Immature natural killer cell (primary cell): Measurements from ENCODE around the gene NXNL1. TPM values are rescaled to one million over a fixed set of nuclear protein-coding genes. Genes with fewer than 3 reads are reported as not detected.

ENCODE experiments used
- DNase-seq, 3 donors: peaks; one replicate each; pipeline ENCODE4 v3.0.0; 2022; ENCODE audit warnings: mixed read lengths in 1 of 3
- H3K27ac Mint-ChIP-seq, 6 donors: one replicate each; pipeline ENCODE4 v1.8.0; 2020; ENCODE audit warnings: mixed read lengths in 6 of 6, mild to moderate bottlenecking in 5 of 6, inconsistent platforms in 4 of 6, moderate library complexity in 3 of 6
- H3K27me3 Mint-ChIP-seq, 3 donors: one replicate each; pipeline ENCODE4 v1.8.0; 2020 to 2021; ENCODE audit warnings: low read depth in 3 of 3, mild to moderate bottlenecking in 3 of 3, mixed read lengths in 3 of 3, moderate library complexity in 3 of 3, inconsistent platforms in 1 of 3
- H3K36me3 Mint-ChIP-seq, 3 donors: one replicate each; pipeline ENCODE4 v1.8.0; 2020; ENCODE audit warnings: mixed read lengths in 3 of 3, inconsistent platforms in 2 of 3, mild to moderate bottlenecking in 2 of 3
- H3K4me1 Mint-ChIP-seq, 2 donors: one replicate each; pipeline ENCODE4 v1.8.0; 2020; ENCODE audit warnings: inconsistent platforms in 2 of 2, mild to moderate bottlenecking in 2 of 2, mixed read lengths in 2 of 2, moderate library complexity in 1 of 2
- H3K4me3 Mint-ChIP-seq, 5 donors: one replicate each; pipeline ENCODE4 v1.8.0; 2020; ENCODE audit warnings: mild to moderate bottlenecking in 5 of 5, mixed read lengths in 5 of 5, inconsistent platforms in 3 of 5, moderate library complexity in 3 of 5
- H3K9me3 Mint-ChIP-seq, 6 donors: one replicate each; pipeline ENCODE4 v1.8.0; 2020; ENCODE audit warnings: mild to moderate bottlenecking in 6 of 6, mixed read lengths in 6 of 6, inconsistent platforms in 4 of 6, moderate library complexity in 3 of 6
- polyA plus RNA-seq, 3 donors: library from polyadenylated mRNA; unstranded; fragments of 300-500 nt; fragmentation: Illumina TruSeq; gene quantifications; one replicate each; pipeline ENCODE4 v1.2.3, GENCODE V29; 2021

Gene NXNL1
- polyA plus RNA-seq, 3 donors from 2014 or later: not detected

DNA sequence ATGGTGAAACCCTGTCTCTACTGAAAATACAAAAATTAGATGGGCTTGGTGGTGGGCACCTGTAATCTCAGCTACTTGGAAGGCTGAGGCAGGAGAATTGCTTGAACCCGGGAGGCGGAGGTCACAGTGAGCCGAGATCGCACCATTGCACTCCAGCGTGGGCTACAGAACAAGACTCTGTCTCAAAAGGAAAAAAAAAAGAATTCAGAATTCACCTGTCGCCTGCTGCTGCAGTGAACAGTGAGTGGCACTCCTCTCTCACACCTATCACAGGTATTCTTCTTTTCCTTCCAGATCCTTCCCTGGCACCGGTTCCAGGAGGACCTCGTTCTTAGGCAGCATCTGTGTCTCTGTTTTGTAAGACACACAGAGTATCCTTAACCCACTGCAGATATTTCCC lies 46.6 kb downstream of the NXNL1 start:
- DNase-seq: no peak
- H3K36me3 Mint-ChIP-seq: peaks cover 12 to 24% (median 12%) of the 10 kb centered on the region in 3 donors
- peaks cover 0 to 2% (median 0%) of the 10 kb centered on the region in 3 donors for H3K27me3 Mint-ChIP-seq
- peaks cover 9 to 15% of the 10 kb centered on the region in 2 donors for H3K4me1 Mint-ChIP-seq
- no peaks in the 10 kb centered on the region for H3K9me3 Mint-ChIP-seq
- H3K4me3 Mint-ChIP-seq: no peak overlapping the region
- no peak overlapping the region for H3K27ac Mint-ChIP-seq

DNA sequence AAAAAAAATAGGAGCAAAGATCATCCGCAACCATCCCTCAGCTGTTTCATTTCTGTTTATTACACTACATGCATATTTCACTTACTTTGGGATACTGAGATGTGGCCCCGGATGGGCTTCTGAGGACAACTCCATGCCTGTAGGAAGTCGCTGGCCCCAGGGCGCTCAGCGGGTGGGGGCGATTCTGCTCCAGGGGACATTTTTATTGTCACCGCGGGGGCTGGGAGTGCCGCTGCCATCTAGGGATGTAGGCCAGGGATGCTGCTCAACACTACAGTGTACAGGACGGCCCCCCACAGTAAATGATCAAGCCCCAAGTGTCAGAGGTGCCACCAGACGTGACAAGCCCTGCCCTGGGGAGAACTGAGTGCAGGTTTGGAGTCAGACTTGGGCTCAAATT lies 48.9 kb downstream of the NXNL1 start:
- no peaks in the 10 kb centered on the region for H3K27me3 Mint-ChIP-seq
- peaks cover 9 to 24% (median 12%) of the 10 kb centered on the region in 3 donors for H3K36me3 Mint-ChIP-seq
- H3K9me3 Mint-ChIP-seq: no peaks in the 10 kb centered on the region

GRCh38 chr19:17409990-17410389 lies 50.7 kb downstream of the NXNL1 start:
- no peak for DNase-seq
- H3K9me3 Mint-ChIP-seq: no peaks in the 10 kb centered on the region
- no peak overlapping the region for H3K27ac Mint-ChIP-seq
- H3K36me3 Mint-ChIP-seq: peaks cover 8 to 21% (median 12%) of the 10 kb centered on the region in 3 donors
- no peak overlapping the region for H3K4me3 Mint-ChIP-seq
- peaks cover 2 to 4% (median 4%) of the 10 kb centered on the region in 3 donors for H3K27me3 Mint-ChIP-seq
- peaks cover 35 to 41% of the 10 kb centered on the region in 2 donors for H3K4me1 Mint-ChIP-seq

More for the DNA sequence above, 48.9 kb downstream of the NXNL1 start:
- H3K4me1 Mint-ChIP-seq: peaks cover 19 to 24% of the 10 kb centered on the region in 2 donors
- no peak overlapping the region for H3K4me3 Mint-ChIP-seq
- H3K27ac Mint-ChIP-seq: no peak overlapping the region
- DNase-seq: no peak

DNA sequence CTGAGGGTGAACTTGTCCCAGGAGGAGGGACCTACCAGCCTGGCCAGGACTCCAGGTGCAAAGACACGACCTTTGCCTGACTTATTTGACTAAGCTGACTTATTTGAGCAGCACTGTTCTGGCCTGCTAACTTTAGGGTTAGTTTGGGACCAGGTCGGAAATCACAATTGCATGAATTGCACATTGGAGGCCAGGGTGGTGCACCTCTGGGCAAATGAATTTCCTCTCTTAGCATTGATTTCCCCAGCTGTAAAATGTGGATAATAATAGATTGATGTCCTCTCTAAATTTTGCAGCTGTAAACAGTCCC lies 53.9 kb downstream of the NXNL1 start:
- peaks cover 0 to 7% (median 0%) of the 10 kb centered on the region in 3 donors for H3K36me3 Mint-ChIP-seq
- peak overlapping the region; percentile 87 to 96 (median 95) for H3K4me3 Mint-ChIP-seq
- peaks cover 4% of the 10 kb centered on the region in 3 donors for H3K27me3 Mint-ChIP-seq
- no peak for DNase-seq
- H3K9me3 Mint-ChIP-seq: no peaks in the 10 kb centered on the region
- peaks cover 53 to 56% of the 10 kb centered on the region in 2 donors for H3K4me1 Mint-ChIP-seq
- peak overlapping the region; percentile 89 to 97 (median 94) for H3K27ac Mint-ChIP-seq

GRCh38 chr19:17406046-17406886 lies 54.5 kb downstream of the NXNL1 start:
- Mint-ChIP-seq H3K27me3 (peaks cover 4% of the 10 kb centered on the region in 3 donors), H3K27ac (peak overlapping the region; percentile 89 to 97 (median 94)), H3K9me3 (no peaks in the 10 kb centered on the region), H3K4me1 (peaks cover 53 to 56% of the 10 kb centered on the region in 2 donors), H3K4me3 (peak overlapping the region; percentile 87 to 96 (median 95)), H3K36me3 (peaks cover 0 to 8% (median 3%) of the 10 kb centered on the region in 3 donors)
- peak; percentile 58 to 72 (median 71) for DNase-seq

Other genes with a start within 250 kb of the NXNL1 start
- 10 to 100 TPM; 35.4 to 42.0 (median 38.8) TPM for gene USE1, start 245.6 kb downstream of the NXNL1 start, polyA plus RNA-seq
- 10 to 100 TPM; 31.4 to 51.3 (median 42.3) TPM for gene OCEL1, start 234.7 kb downstream of the NXNL1 start, polyA plus RNA-seq
- 1 to 10 TPM in 1 of 3 donors, under 1 TPM in 2; 0.67 to 1.4 (median 0.94) TPM for gene NR2F6, start 215.0 kb downstream of the NXNL1 start, polyA plus RNA-seq
- not detected for gene USHBP1, start 196.2 kb downstream of the NXNL1 start, polyA plus RNA-seq
- 100 to 1,000 TPM; 135 to 218 (median 141) TPM for gene BABAM1, start 193.5 kb downstream of the NXNL1 start, polyA plus RNA-seq
- not detected for gene ANKLE1, start 179.0 kb downstream of the NXNL1 start, polyA plus RNA-seq
- gene ABHD8, start 157.5 kb downstream of the NXNL1 start, polyA plus RNA-seq: 10 to 100 TPM in 1 of 3 donors, 1 to 10 TPM in 2; 7.5 to 10.3 (median 8.3) TPM
- 100 to 1,000 TPM; 189 to 270 (median 197) TPM for gene MRPL34, start 155.1 kb downstream of the NXNL1 start, polyA plus RNA-seq
- gene DDA1, start 151.4 kb downstream of the NXNL1 start, polyA plus RNA-seq: 10 to 100 TPM; 30.0 to 48.6 (median 40.6) TPM
- under 1 TPM; 0.06 to 0.40 (median 0.12) TPM for gene ANO8, start 126.1 kb downstream of the NXNL1 start, polyA plus RNA-seq
- gene GTPBP3, start 123.4 kb downstream of the NXNL1 start, polyA plus RNA-seq: 1 to 10 TPM; 2.8 to 8.8 (median 3.1) TPM
- not detected for gene PLVAP, start 83.6 kb downstream of the NXNL1 start, polyA plus RNA-seq
- under 1 TPM in 1 of 3 donors, not detected in 2; 0.40 TPM for gene CCDC194, start 66.7 kb downstream of the NXNL1 start, polyA plus RNA-seq
- 100 to 1,000 TPM; 326 to 394 (median 383) TPM for gene BST2, start 55.3 kb downstream of the NXNL1 start, polyA plus RNA-seq
- 10 to 100 TPM; 35.8 to 43.6 (median 36.3) TPM for gene MVB12A, start 40.9 kb downstream of the NXNL1 start, polyA plus RNA-seq
- under 1 TPM in 1 of 3 donors, not detected in 2; 0.24 TPM for gene TMEM221, start 12.3 kb downstream of the NXNL1 start, polyA plus RNA-seq
- gene SLC27A1, start 9.6 kb upstream of the NXNL1 start, polyA plus RNA-seq: 10 to 100 TPM in 2 of 3 donors, 1 to 10 TPM in 1; 9.7 to 15.9 (median 15.3) TPM
- gene PGLS, start 50.7 kb upstream of the NXNL1 start, polyA plus RNA-seq: 100 to 1,000 TPM in 2 of 3 donors, 10 to 100 TPM in 1; 65.3 to 118 (median 107) TPM
- gene COLGALT1, start 94.7 kb upstream of the NXNL1 start, polyA plus RNA-seq: 10 to 100 TPM; 16.9 to 26.8 (median 22.6) TPM
- not detected for gene UNC13A, start 227.4 kb upstream of the NXNL1 start, polyA plus RNA-seq